ENCODE data around the gene IRF6. TPM values are rescaled to one million over a fixed set of nuclear protein-coding genes. Genes with fewer than 3 reads are reported as not detected.

Gene IRF6
- total and polyA plus RNA-seq, 2 donors (not counting 1 experiment from before 2014, with no cell fraction given): 0.18 to 1.1 TPM

- Histone ChIP-seq H3K27me3 (replicated peaks in 1 of 4; ENCODE audit: control extremely low read depth in 1 of 4, control insufficient read depth in 3 of 4, insufficient read depth in 4 of 4, low read length in 3 of 4) (no peaks in the 10 kb centered on the region), H3K27ac (ENCODE audit: low read length in 2 of 2) (no peak overlapping the region), H3K9ac (ENCODE audit: low read length) (no peak overlapping the region), H2AFZ (ENCODE audit: insufficient read depth, low read depth, low read length, poor library complexity, severe bottlenecking) (peak overlapping the region; percentile 25), H3K9me3 (ENCODE audit: control extremely low read depth in 1 of 3, control insufficient read depth in 2 of 3, insufficient read depth in 1 of 3, low read length in 2 of 3) (no peaks in the 10 kb centered on the region), H4K20me1 (ENCODE audit: control insufficient read depth, insufficient read depth, low read length, poor library complexity, severe bottlenecking) (no peaks in the 10 kb centered on the region), H3K36me3 (replicated peaks in 1 of 2; ENCODE audit: control extremely low read depth in 1 of 2, control insufficient read depth in 1 of 2, extremely low read depth in 1 of 2, insufficient read depth in 2 of 2, low read length in 1 of 2) (no peaks in the 10 kb centered on the region), H3K4me1 (ENCODE audit: control insufficient read depth in 2 of 2, insufficient read depth in 2 of 2, low read length in 2 of 2) (peaks cover 0 to 4% of the 10 kb centered on the region in 2 donors), H3K79me2 (ENCODE audit: control insufficient read depth, insufficient read depth, low read length) (no peaks in the 10 kb centered on the region), H3K4me3 (ENCODE audit: control extremely low read depth in 1 of 5, extremely low read depth in 1 of 5, insufficient read depth in 1 of 5, low read depth in 2 of 5, low read length in 4 of 5) (no peak overlapping the region), H3K4me2 (replicated peaks; ENCODE audit: low read depth, low read length, poor library complexity, severe bottlenecking) (no peak overlapping the region)
- CTCF ChIA-PET: interaction anchor here (0.5 to 1.5 kb wide), 5 partner anchors 11 to 566 kb away, joined by 3 to 4 read pairs (median 3); partner anchors contain the start of gene TRAF3IP3
- ATAC-seq (ENCODE audit: low read depth) (no peak), DNase-seq (no peak)
- WGBS (ENCODE audit: insufficient coverage): 82% methylated on average over 5 of the region's 8 CpGs
- H3K4me1 Mint-ChIP-seq: peaks cover 8% of the 10 kb centered on the region
- TF ChIP-seq EZH2 (IDR thresholded peaks at IDR 0.05; ENCODE audit: borderline replicate concordance, insufficient read depth, low read depth, low read length, poor library complexity, severe bottlenecking) (no peak), CTCF (IDR thresholded peaks at IDR 0.05) (no peak)
- H3K4me3 Mint-ChIP-seq: no peak overlapping the region
- no peaks in the 10 kb centered on the region for H3K27me3 Mint-ChIP-seq
- intact Hi-C loops (cut with micrococcal nuclease): no loop called here
- H3K27ac Mint-ChIP-seq: no peak overlapping the region
- POLR2A ChIA-PET: no interaction called here
- H3K9me3 Mint-ChIP-seq (ENCODE audit: insufficient read depth): no peaks in the 10 kb centered on the region
Measured at GRCh38 chr1:209742409-209743144, 63.4 kb downstream of the IRF6 start.

GRCh38 chr1:209741889-209742288, 64.1 kb downstream of the IRF6 start:
- H3K4me3 Mint-ChIP-seq: no peak overlapping the region
- Histone ChIP-seq H4K20me1 (ENCODE audit: control insufficient read depth, insufficient read depth, low read length, poor library complexity, severe bottlenecking) (no peaks in the 10 kb centered on the region), H2AFZ (ENCODE audit: insufficient read depth, low read depth, low read length, poor library complexity, severe bottlenecking) (no peak overlapping the region), H3K4me1 (ENCODE audit: control insufficient read depth in 2 of 2, insufficient read depth in 2 of 2, low read length in 2 of 2) (no peaks in the 10 kb centered on the region), H3K36me3 (replicated peaks in 1 of 2; ENCODE audit: control extremely low read depth in 1 of 2, control insufficient read depth in 1 of 2, extremely low read depth in 1 of 2, insufficient read depth in 2 of 2, low read length in 1 of 2) (no peaks in the 10 kb centered on the region), H3K27ac (ENCODE audit: low read length in 2 of 2) (no peak overlapping the region), H3K9me3 (ENCODE audit: control extremely low read depth in 1 of 3, control insufficient read depth in 2 of 3, insufficient read depth in 1 of 3, low read length in 2 of 3) (no peaks in the 10 kb centered on the region), H3K9ac (ENCODE audit: low read length) (no peak overlapping the region), H3K4me3 (ENCODE audit: control extremely low read depth in 1 of 5, extremely low read depth in 1 of 5, insufficient read depth in 1 of 5, low read depth in 2 of 5, low read length in 4 of 5) (no peak overlapping the region), H3K27me3 (replicated peaks in 1 of 4; ENCODE audit: control extremely low read depth in 1 of 4, control insufficient read depth in 3 of 4, insufficient read depth in 4 of 4, low read length in 3 of 4) (no peaks in the 10 kb centered on the region), H3K4me2 (replicated peaks; ENCODE audit: low read depth, low read length, poor library complexity, severe bottlenecking) (no peak overlapping the region), H3K79me2 (ENCODE audit: control insufficient read depth, insufficient read depth, low read length) (no peaks in the 10 kb centered on the region)
- ChIA-PET CTCF (interaction anchor here (1.3 kb wide), 1 partner anchor 14 kb away, joined by 3 read pairs; the partner anchor contains the start of gene TRAF3IP3), POLR2A (no interaction called here)
- H3K27me3 Mint-ChIP-seq: no peaks in the 10 kb centered on the region
- ATAC-seq (ENCODE audit: low read depth) (no peak), DNase-seq (no peak)
- no peak overlapping the region for H3K27ac Mint-ChIP-seq
- TF ChIP-seq EZH2 (IDR thresholded peaks at IDR 0.05; ENCODE audit: borderline replicate concordance, insufficient read depth, low read depth, low read length, poor library complexity, severe bottlenecking) (no peak), CTCF (IDR thresholded peaks at IDR 0.05) (no peak)
- no peaks in the 10 kb centered on the region for H3K9me3 Mint-ChIP-seq (ENCODE audit: insufficient read depth)
- H3K4me1 Mint-ChIP-seq: peaks cover 4% of the 10 kb centered on the region
- 80% methylated on average over 1 of the region's 2 CpGs for WGBS (ENCODE audit: insufficient coverage)
- intact Hi-C loops (cut with micrococcal nuclease): no loop called here

Data from B cell (primary cell).